ENCODE measurements around the gene TBX15.
"Not testable (repeated sequence)": the region's sequence is repeated elsewhere in the genome, so short reads cannot be mapped to it uniquely, and the experiment has no call there.

TBX15 gene

GRCh38 chr1:118958140-118958539 lies 30.0 kb downstream of the TBX15 start:
- no peak for DNase-seq

DNA sequence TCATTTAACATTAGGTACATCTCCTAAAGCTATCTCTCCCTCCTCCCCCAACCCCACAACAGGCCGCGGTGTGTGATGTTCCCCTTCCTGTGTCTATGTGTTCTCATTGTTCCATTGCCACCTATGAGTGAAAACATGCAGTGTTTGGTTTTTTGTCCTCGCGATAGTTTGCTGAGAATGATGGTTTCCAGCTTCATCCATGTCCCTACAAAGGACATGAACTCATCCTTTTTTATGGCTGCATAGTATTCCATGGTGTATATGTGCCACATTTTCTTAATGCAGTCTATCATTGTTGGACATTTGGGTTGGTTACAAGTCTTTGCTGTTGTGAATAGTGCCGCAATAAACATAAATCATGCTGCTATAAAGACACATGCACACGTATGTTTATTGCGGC lies 30.6 kb downstream of the TBX15 start:
- DNase-seq = not testable (repeated sequence)

DNA sequence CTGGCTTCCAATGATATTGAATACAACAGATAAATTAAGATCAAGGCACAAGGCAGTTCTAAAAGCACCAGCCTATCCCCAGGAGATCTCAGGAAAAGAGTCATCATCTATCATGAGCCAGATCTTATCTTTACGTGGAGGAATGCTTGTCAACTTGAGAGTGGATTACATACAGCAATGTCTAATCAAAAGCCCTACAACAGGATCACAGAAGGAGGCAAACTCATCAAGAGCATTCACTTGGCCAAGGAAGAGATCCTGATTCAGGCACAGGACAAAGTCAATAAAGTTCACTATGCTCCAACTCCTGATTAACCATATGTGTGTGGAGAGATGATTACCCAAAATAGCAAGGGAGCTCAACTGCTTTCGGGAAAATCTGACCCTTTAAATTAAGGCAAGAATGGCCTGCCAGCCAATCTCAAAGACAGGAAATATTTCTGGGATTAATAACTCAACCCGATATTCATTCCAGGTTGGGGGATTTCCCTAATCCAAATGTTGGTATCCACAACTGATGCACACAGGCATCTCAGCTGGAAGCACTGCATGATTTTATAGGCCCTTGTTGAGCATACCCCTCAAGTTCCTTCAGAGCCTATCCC lies 33.7 kb downstream of the TBX15 start:
- no peak for DNase-seq

- no peak for DNase-seq
Measured at GRCh38 chr1:118951270-118951936, 36.7 kb downstream of the TBX15 start.

- no peak for DNase-seq
Measured at GRCh38 chr1:118949315-118949714, 38.8 kb downstream of the TBX15 start.

DNA sequence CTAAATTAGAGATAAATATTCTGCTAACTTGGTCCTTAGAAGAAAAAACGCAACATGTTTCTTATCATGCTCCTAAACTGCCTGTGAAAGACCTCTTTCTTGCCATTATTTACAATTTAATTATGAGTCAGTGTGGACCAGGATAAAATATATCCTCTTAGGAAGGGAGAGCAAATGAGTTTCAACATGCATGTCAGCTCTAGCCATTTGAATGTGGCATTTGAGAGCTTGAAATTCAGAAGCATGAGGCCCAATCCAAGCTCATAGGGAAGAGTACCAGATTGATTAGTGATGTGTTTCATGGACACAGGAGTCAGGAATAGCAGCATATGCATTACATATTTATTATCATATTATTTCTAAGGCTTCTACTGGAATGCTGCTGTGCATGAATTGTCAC lies 39.3 kb downstream of the TBX15 start:
- no peak for DNase-seq

DNA sequence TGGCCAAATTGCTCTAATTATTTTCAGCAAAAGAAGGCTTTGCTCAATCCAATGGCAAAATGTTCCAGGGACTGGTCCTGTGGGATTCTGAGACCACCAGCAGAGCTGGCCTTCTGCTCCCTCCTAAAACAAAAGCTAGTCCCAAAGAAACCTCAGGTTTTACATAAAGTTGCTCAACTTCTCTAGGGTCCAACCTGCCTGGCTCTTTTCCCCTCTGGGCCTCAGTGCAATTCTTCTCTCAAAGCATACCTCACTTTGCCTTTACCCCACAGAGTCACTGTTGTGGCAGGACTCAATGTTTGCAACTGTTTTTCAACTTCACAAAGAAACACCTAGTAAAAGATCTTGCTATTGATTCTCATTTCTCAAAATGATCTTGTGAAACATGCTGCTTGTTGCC lies 39.8 kb downstream of the TBX15 start:
- DNase-seq = no peak

GRCh38 chr1:118947790-118948189 lies 40.4 kb downstream of the TBX15 start:
- DNase-seq = no peak

- DNase-seq = no peak
Measured at GRCh38 chr1:118947003-118947765, 41.0 kb downstream of the TBX15 start.

GRCh38 chr1:118945489-118945888 lies 42.7 kb downstream of the TBX15 start:
- DNase-seq = no peak

- no peak for DNase-seq
Measured at GRCh38 chr1:118944546-118944945, 43.6 kb downstream of the TBX15 start.

DNA sequence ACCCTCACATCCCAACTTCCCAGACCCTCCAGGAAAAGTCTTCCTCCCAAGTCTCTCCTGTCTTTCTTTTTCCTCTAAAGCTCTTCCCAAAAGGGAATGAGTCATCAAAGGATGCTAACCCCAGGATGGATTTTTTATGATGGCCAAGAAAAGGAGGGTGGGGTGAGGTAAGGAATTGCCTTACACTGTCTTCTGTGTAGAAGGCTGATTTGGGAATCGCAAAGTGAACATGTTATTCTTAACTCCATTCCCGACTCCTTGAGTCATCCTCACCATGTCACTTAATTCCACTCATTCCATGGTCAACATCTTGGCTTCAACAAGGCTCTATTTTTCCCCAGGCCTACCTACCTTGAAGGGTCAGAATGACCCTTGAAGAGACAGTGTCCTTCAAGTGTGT lies 44.0 kb downstream of the TBX15 start:
- DNase-seq = no peak

- DNase-seq = no peak
Measured at GRCh38 chr1:118940957-118941356, 47.2 kb downstream of the TBX15 start.

GRCh38 chr1:118937413-118938072 lies 50.6 kb downstream of the TBX15 start:
- DNase-seq = no peak

DNA sequence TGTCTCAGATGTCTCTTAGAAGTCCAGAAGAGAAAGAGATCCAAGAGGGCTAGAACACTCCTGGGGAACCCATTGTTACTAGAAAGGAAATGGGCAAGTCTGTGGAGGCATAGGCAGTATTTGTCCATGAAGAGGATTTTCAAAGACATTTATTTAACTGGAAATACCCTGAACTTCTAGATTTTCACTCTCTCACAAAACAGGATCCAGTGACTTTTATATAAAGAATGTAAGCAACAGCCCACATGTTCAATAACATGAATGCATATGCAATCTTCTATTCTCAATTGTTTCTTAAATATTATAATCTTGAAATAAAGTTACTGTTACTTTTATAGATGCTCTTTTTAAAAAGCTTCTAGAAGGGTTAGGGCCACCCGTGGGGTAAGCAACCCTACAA lies 53.4 kb downstream of the TBX15 start:
- no peak for DNase-seq

DNA sequence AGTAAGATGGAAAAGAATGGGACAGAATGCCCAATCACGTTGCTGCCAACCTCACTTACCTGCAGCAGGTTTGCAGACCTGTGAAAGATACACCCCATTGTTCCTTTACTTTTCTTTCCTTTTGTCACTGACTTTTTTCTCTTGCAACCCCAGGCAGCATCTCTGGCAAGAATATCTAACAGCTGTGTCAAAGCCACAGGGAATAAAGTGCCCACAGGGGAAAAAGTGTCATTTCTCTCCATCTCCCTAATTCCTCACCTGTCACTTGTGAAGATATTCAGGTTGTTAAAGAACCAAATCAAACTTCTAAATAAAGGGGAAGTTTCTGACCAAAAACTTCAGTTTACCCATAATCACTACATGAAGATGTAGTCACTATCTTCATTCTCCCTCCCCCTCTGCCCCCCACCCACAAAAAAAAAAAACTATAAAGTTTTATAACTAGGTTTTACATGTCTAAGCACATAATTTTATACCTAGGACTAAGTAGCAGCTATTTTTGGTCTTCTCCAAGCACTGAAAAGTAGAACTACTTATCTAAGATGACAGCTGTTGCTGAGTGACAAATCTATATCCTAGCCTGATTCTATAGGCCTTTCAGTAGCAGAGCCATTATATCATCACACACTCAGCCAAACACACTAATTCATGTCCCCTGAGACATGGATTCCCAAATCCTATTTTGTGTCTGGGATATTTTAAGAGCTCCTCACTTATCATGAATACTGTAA lies 54.9 kb downstream of the TBX15 start:
- no peak for DNase-seq

GRCh38 chr1:118931876-118932275 lies 56.3 kb downstream of the TBX15 start:
- DNase-seq = no peak

- peak in 2 of 3 donors; percentile 17 to 18 for DNase-seq
Measured at GRCh38 chr1:118928739-118929554, 59.2 kb downstream of the TBX15 start.

GRCh38 chr1:118927427-118928187 lies 60.5 kb downstream of the TBX15 start:
- no peak for DNase-seq

DNA sequence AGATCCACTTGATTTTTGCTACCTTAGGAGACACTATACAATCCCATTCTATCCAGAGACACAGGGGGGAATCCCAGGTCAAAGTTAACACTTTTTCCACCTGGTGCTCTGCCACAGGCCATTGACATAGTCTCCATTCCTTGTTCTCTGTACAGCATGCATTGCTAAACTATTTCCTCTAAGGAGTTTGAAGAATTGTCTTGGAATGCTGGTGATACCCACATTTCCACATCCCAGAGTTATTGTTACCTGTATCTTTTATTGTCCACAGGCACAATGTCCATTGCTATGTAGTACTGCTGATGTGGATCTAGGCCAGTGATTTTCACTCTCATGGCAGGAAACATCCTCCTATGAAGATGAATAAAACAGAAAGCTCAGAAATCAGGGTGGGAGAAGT lies 61.9 kb downstream of the TBX15 start:
- no peak for DNase-seq

DNA sequence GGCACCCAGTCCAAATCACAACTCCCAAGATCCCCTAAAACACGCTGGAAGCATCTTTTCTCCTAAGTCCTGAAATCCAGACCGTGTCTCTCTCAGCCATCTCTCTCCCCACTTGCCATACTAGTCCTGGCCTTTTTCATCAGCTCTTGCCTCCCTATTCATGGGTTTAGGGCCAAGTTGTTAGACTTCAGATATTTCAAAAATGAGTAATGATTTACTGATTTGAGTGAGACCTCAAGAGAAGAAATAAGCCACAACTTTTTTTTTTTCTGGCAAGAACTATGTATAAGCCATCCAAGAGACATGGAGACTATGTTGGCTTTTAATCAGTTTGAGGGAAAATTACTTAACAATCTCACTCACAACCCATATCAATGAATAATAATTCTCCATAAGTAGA lies 62.5 kb downstream of the TBX15 start:
- DNase-seq = no peak
